Measurements from ENCODE around the gene STXBP6.

DNA sequence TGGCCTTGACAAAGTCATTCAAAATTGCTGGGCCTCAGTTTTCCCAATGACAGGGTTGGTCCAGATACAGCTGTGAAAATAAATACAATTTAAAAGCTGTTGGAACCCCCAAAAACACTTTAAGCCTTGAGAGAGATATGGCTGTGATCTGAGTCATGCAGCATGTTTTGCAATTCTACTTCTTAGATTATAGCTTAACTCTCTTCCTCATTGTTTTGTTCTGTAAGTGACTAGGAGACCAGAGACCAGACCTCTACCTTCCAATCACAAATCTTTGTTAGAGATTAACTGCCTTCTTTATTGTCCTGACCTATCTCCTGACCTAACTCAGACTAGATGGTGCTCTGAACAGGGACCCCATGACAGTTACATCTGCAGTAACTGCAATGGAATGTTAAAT, 198.1 kb downstream of the STXBP6 start:
- TF ChIP-seq, protein P1, sequence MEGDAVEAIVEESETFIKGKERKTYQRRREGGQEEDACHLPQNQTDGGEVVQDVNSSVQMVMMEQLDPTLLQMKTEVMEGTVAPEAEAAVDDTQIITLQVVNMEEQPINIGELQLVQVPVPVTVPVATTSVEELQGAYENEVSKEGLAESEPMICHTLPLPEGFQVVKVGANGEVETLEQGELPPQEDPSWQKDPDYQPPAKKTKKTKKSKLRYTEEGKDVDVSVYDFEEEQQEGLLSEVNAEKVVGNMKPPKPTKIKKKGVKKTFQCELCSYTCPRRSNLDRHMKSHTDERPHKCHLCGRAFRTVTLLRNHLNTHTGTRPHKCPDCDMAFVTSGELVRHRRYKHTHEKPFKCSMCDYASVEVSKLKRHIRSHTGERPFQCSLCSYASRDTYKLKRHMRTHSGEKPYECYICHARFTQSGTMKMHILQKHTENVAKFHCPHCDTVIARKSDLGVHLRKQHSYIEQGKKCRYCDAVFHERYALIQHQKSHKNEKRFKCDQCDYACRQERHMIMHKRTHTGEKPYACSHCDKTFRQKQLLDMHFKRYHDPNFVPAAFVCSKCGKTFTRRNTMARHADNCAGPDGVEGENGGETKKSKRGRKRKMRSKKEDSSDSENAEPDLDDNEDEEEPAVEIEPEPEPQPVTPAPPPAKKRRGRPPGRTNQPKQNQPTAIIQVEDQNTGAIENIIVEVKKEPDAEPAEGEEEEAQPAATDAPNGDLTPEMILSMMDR (IDR thresholded peaks at IDR 0.05 in 4 of 5, conservative IDR thresholded peaks at IDR 0.05 in 1 of 5) = no peak
- no peak for TF ChIP-seq POLR2A (IDR thresholded peaks at IDR 0.05)
